KMS-11 (cell line): ENCODE results near the gene DNAH6.

ENCODE experiments used
- H2AFZ ChIP-seq: fragments of 200-600 bp; sonication (generic); 2 replicates; pipeline ENCODE4 v1.6.1; 2016; ENCODE audit warnings: antibody characterized with exemption, mixed run types, low read depth
- H3K27ac ChIP-seq: fragments of 200-600 bp; sonication (generic); 2 replicates; pipeline ENCODE4 v1.6.1; 2016; ENCODE audit warnings: mild to moderate bottlenecking, mixed run types
- H3K27me3 ChIP-seq: fragments of 200-600 bp; sonication (generic); 2 replicates; pipeline ENCODE4 v1.6.1; 2017; ENCODE audit warnings: mild to moderate bottlenecking, low read depth, mixed run types, moderate library complexity; ENCODE audit not compliant: insufficient read depth
- H3K36me3 ChIP-seq: fragments of 200-600 bp; sonication (generic); 2 replicates; pipeline ENCODE4 v1.6.1; 2017; ENCODE audit warnings: mild to moderate bottlenecking, mixed run types; ENCODE audit not compliant: insufficient read depth
- H3K4me1 ChIP-seq: fragments of 200-600 bp; sonication (generic); 2 replicates; pipeline ENCODE4 v1.6.1; 2016; ENCODE audit warnings: mild to moderate bottlenecking, low read depth, mixed run types; ENCODE audit not compliant: poor library complexity, severe bottlenecking
- H3K4me2 ChIP-seq: fragments of 200-600 bp; sonication (generic); 2 replicates; pipeline ENCODE4 v1.7.0; 2016; ENCODE audit warnings: mild to moderate bottlenecking, mixed run types
- H3K4me3 ChIP-seq: fragments of 200-600 bp; sonication (generic); IDR thresholded peaks from 2 replicates; pipeline ENCODE4 v1.6.1; 2017; ENCODE audit warnings: low read depth, low read length, mixed read lengths; ENCODE audit not compliant: insufficient read depth
- H3K79me2 ChIP-seq: fragments of 200-600 bp; sonication (generic); 2 replicates; pipeline ENCODE4 v1.6.1; 2016; ENCODE audit warnings: low read depth, mixed run types; ENCODE audit not compliant: insufficient read depth
- H3K9ac ChIP-seq: fragments of 200-600 bp; sonication (generic); 2 replicates; pipeline ENCODE4 v1.6.1; 2016; ENCODE audit warnings: mild to moderate bottlenecking, mixed run types
- H4K20me1 ChIP-seq: fragments of 200-600 bp; sonication (generic); 2 replicates; pipeline ENCODE4 v1.6.1; 2016; ENCODE audit warnings: mild to moderate bottlenecking, mixed run types; ENCODE audit not compliant: insufficient read depth
- CTCF ChIP-seq: fragments of 200-600 bp; sonication (generic); conservative IDR thresholded peaks from 2 replicates; pipeline ENCODE4 v1.6.1; 2017; ENCODE audit warnings: low read depth, mild to moderate bottlenecking, antibody characterized with exemption, low read length, moderate library complexity, mixed read lengths

DNAH6 gene

GRCh38 chr2:84836215-84836614 lies 319.9 kb downstream of the DNAH6 start:
- no peak overlapping the region for H3K4me3 ChIP-seq
- H3K79me2 ChIP-seq: no peaks in the 10 kb centered on the region
- no peak overlapping the region for H3K9ac ChIP-seq
- no peak overlapping the region for H3K4me2 ChIP-seq
- no peaks in the 10 kb centered on the region for H3K27me3 ChIP-seq
- H2AFZ ChIP-seq: no peak overlapping the region
- H3K4me1 ChIP-seq: no peaks in the 10 kb centered on the region
- TF ChIP-seq CTCF: no peak
- H3K27ac ChIP-seq: no peak overlapping the region
- no peaks in the 10 kb centered on the region for H3K36me3 ChIP-seq
- no peaks in the 10 kb centered on the region for H4K20me1 ChIP-seq

DNA sequence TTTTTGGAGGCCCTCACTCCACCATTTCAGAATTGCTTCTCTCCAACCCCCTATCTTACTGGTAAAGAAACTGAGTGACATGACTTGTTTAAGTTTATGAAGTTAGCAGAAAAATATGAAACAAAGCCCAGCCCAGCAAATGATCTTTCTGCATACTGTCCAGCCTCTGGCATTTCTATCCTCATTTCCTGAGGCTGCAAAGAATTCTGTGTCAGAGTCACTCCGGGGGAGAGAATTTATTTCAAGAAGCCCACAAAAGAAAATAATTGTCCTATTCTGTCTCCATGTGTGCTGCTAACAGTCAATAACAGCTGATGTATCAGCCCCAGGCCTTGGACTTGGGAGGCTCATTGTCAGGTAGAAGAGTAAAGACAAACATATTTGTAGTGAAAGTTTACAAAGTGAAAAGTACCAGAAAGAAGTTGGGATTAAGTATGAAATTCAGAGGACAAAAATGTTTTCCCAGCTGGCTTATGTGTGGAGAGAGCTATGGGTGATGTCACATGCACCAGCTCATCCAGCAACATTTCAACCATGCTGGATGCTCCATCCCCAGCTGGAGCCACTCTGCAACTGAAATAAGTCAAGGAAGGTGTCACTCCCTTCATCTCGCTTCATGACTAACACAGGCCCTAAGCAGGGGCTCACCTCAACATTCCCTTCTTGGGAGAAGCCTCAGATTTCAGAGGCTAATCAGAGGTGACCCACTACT lies 322.3 kb downstream of the DNAH6 start:
- no peak overlapping the region for H3K27ac ChIP-seq
- no peaks in the 10 kb centered on the region for H3K27me3 ChIP-seq
- no peaks in the 10 kb centered on the region for H3K4me1 ChIP-seq
- no peak overlapping the region for H3K4me3 ChIP-seq
- H3K9ac ChIP-seq: no peak overlapping the region
- TF ChIP-seq CTCF: no peak
- no peaks in the 10 kb centered on the region for H4K20me1 ChIP-seq
- no peak overlapping the region for H2AFZ ChIP-seq
- no peaks in the 10 kb centered on the region for H3K79me2 ChIP-seq
- H3K4me2 ChIP-seq: no peak overlapping the region
- no peaks in the 10 kb centered on the region for H3K36me3 ChIP-seq

DNA sequence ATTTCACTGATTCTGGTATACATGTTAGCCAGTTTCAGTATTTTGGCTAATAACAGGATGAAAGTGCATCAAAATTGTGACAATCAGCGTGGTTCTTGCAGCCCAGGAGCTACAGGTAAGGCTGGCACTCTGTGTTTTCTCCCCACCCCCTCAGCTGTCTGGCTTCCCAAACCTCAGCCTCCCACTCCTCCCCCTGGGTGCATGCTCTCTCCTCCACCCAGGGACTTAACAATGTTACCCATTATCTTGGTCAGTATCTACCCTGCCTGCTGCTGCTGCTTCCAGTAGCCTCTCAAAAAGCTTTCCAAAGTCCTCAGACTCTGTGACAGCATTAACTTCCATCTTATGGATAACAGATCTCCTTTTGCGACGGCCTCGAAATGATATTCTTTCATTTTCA lies 323.6 kb downstream of the DNAH6 start:
- Histone ChIP-seq H3K36me3 (no peaks in the 10 kb centered on the region), H3K79me2 (no peaks in the 10 kb centered on the region), H3K27me3 (no peaks in the 10 kb centered on the region), H2AFZ (no peak overlapping the region), H3K9ac (no peak overlapping the region), H4K20me1 (no peaks in the 10 kb centered on the region), H3K4me2 (no peak overlapping the region), H3K4me3 (no peak overlapping the region), H3K4me1 (no peaks in the 10 kb centered on the region), H3K27ac (no peak overlapping the region)
- TF ChIP-seq CTCF: no peak

DNA sequence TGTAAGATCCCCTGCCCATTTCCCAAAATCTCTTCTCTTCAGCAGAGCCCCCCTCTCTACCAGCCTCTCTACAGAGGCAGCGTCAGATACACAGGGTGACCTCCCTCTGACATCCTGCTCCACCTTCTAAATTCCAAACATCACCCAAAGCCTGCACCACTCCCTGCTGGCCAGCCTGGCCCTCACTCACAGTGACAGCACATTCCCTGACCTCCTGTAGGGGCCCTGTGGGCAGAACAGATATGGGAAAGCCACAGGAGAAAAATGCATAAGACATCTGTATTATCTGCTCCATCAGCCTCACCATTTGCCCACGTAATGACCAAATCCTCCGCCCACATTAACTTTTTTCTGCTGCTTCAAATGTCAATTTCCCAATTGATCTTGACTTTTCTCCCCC lies 324.0 kb downstream of the DNAH6 start:
- Histone ChIP-seq H3K27me3 (no peaks in the 10 kb centered on the region), H3K4me2 (no peak overlapping the region), H2AFZ (no peak overlapping the region), H3K4me1 (no peaks in the 10 kb centered on the region), H3K9ac (no peak overlapping the region), H3K79me2 (no peaks in the 10 kb centered on the region), H3K27ac (no peak overlapping the region), H4K20me1 (no peaks in the 10 kb centered on the region), H3K4me3 (no peak overlapping the region), H3K36me3 (no peaks in the 10 kb centered on the region)
- TF ChIP-seq CTCF: no peak
